Neuronal stem cell (in vitro differentiated cells): ENCODE data around the gene LCOR. TPM values are rescaled to one million over a fixed set of nuclear protein-coding genes. Genes with fewer than 3 reads are reported as not detected.

Experiments
- DNase-seq: peaks from one replicate; pipeline ENCODE4 v3.0.0-alpha.2; 2013; ENCODE audit warnings: low spot score
- H2AFZ ChIP-seq: one replicate; pipeline ENCODE4 v1.6.1; 2013; ENCODE audit warnings: mild to moderate bottlenecking, low read length, inconsistent platforms
- H2AK5ac ChIP-seq: 2 replicates; pipeline ENCODE4 v1.6.1; 2013; ENCODE audit warnings: low read depth, mild to moderate bottlenecking, inconsistent platforms, low read length, moderate library complexity, mixed read lengths
- H2BK120ac ChIP-seq: 2 replicates; pipeline ENCODE4 v1.6.1; 2013; ENCODE audit warnings: low read depth, mild to moderate bottlenecking, inconsistent platforms, low read length, moderate library complexity, mixed read lengths
- H2BK12ac ChIP-seq: one replicate; pipeline ENCODE4 v1.6.1; 2013; ENCODE audit warnings: low read length, inconsistent platforms
- H2BK15ac ChIP-seq: 2 replicates; pipeline ENCODE4 v1.6.1; 2013; ENCODE audit warnings: mild to moderate bottlenecking, low read length, inconsistent platforms, mixed read lengths
- H2BK5ac ChIP-seq: one replicate; pipeline ENCODE4 v1.6.1; 2013; ENCODE audit warnings: inconsistent platforms, mild to moderate bottlenecking, low read length, moderate library complexity
- H3K14ac ChIP-seq: one replicate; pipeline ENCODE4 v1.6.1; 2013; ENCODE audit warnings: low read length, inconsistent platforms
- H3K18ac ChIP-seq: 2 replicates; pipeline ENCODE4 v1.6.1; 2013; ENCODE audit warnings: low read length, inconsistent platforms
- H3K23ac ChIP-seq: 2 replicates; pipeline ENCODE4 v1.6.1; 2013; ENCODE audit warnings: low read depth, mild to moderate bottlenecking, mixed read lengths, low read length, inconsistent platforms; ENCODE audit not compliant: poor library complexity
- H3K27ac ChIP-seq: replicated peaks from 3 replicates; pipeline ENCODE4 v1.5.1; 2013; ENCODE audit warnings: low read length, inconsistent platforms
- H3K27me3 ChIP-seq, 3 experiments: 2 replicates each; pipeline ENCODE4 v1.6.1; 2013; ENCODE audit warnings: low read length in 3 of 3, mild to moderate bottlenecking in 2 of 3, inconsistent platforms in 1 of 3, low read depth in 1 of 3, mixed read lengths in 1 of 3, moderate library complexity in 1 of 3; ENCODE audit not compliant: control insufficient read depth in 3 of 3, insufficient read depth in 3 of 3
- H3K36me3 ChIP-seq, 2 donors: replicated peaks in 1 of 2; 2 replicates each; pipeline ENCODE4 v1.6.1; 2013; ENCODE audit warnings: low read length in 2 of 2; ENCODE audit not compliant: control insufficient read depth in 2 of 2, insufficient read depth in 2 of 2
- H3K4ac ChIP-seq: 2 replicates; pipeline ENCODE4 v1.6.1; 2013; ENCODE audit warnings: inconsistent platforms, mild to moderate bottlenecking, low read length, moderate library complexity
- H3K4me1 ChIP-seq, 2 donors: 1 replicate in 1 of 2; 2 replicates in 1 of 2; pipeline ENCODE4 v1.6.1; 2013; ENCODE audit warnings: low read length in 2 of 2, low read depth in 1 of 2; ENCODE audit not compliant: control insufficient read depth in 2 of 2, insufficient read depth in 1 of 2
- H3K4me2 ChIP-seq: one replicate; pipeline ENCODE4 v1.6.1; 2013; ENCODE audit warnings: mild to moderate bottlenecking, low read length, inconsistent platforms; ENCODE audit not compliant: insufficient read depth, poor library complexity, severe bottlenecking
- H3K4me3 ChIP-seq, 2 donors: 2 replicates each; pipeline ENCODE4 v1.5.1; 2013; ENCODE audit warnings: low read length in 2 of 2, mild to moderate bottlenecking in 2 of 2, inconsistent platforms in 1 of 2, moderate library complexity in 1 of 2
- H3K79me1 ChIP-seq: one replicate; pipeline ENCODE4 v1.6.1; 2013; ENCODE audit warnings: low read depth, mild to moderate bottlenecking, inconsistent platforms, low read length, moderate library complexity
- H3K9ac ChIP-seq: one replicate; pipeline ENCODE4 v1.6.1; 2013; ENCODE audit warnings: mild to moderate bottlenecking, low read depth, low read length, inconsistent platforms; ENCODE audit not compliant: poor library complexity
- H3K9me3 ChIP-seq, 2 donors: replicated peaks in 1 of 2; 2 replicates each; pipeline versions ENCODE3 to v1.6.1; 2013; ENCODE audit warnings: low read length in 2 of 2, mild to moderate bottlenecking in 2 of 2, inconsistent platforms in 1 of 2, low read depth in 1 of 2, mixed read lengths in 1 of 2, moderate library complexity in 1 of 2; ENCODE audit not compliant: control insufficient read depth in 2 of 2, insufficient read depth in 1 of 2
- H4K8ac ChIP-seq: one replicate; pipeline ENCODE4 v1.6.1; 2013; ENCODE audit warnings: low read depth, mild to moderate bottlenecking, inconsistent platforms, low read length, moderate library complexity
- H4K91ac ChIP-seq: one replicate; pipeline ENCODE4 v1.6.1; 2013; ENCODE audit warnings: low read length, low read depth, mild to moderate bottlenecking, inconsistent platforms; ENCODE audit not compliant: poor library complexity
- whole genome bisulfite sequencing, 2 donors: extraction: QIAGEN DNeasy Blood & Tissue Kit; methylation state at CpG; one replicate each; pipeline ENCODE4 v1.1.7; 2013; ENCODE audit warnings: missing lambda C conversion rate in 2 of 2, mixed read lengths in 1 of 2; ENCODE audit not compliant: insufficient read length in 2 of 2, insufficient replicate concordance in 1 of 2; ENCODE audit errors: extremely low coverage in 2 of 2; 5-methylcytosine and 5-hydroxymethylcytosine counted together
- small RNA-seq: library from polyadenylated mRNA; stranded (forward); fragments of <200 nt; extraction: miRNeasy Mini kit (QIAGEN cat#:217004); gene quantifications from one replicate; pipeline ENCODE3, GENCODE V24; 2013; ENCODE audit not compliant: insufficient read depth

Gene LCOR

GRCh38 chr10:97042081-97042480 is 210.0 kb downstream of the LCOR start:
- H4K91ac ChIP-seq: no peak overlapping the region
- no peak overlapping the region for H3K9ac ChIP-seq
- no peak overlapping the region for H2AK5ac ChIP-seq
- no peaks in the 10 kb centered on the region for H3K79me1 ChIP-seq
- no CpG with 5 or more reads among the region's 5 CpGs for WGBS, 2 donors
- H3K18ac ChIP-seq: no peak overlapping the region
- H3K36me3 ChIP-seq: no peaks in the 10 kb centered on the region
- no peak overlapping the region for H2BK5ac ChIP-seq
- peaks cover 2 to 3% of the 10 kb centered on the region in 2 donors for H3K9me3 ChIP-seq
- H3K23ac ChIP-seq: no peak overlapping the region
- H3K27me3 ChIP-seq: peaks cover 0 to 5% (median 0%) of the 10 kb centered on the region in 3 experiments
- H2AFZ ChIP-seq: no peak overlapping the region
- H3K4me3 ChIP-seq: no peak overlapping the region
- no peak overlapping the region for H2BK15ac ChIP-seq
- H3K4ac ChIP-seq: no peak overlapping the region
- H3K4me2 ChIP-seq: no peak overlapping the region
- no peak overlapping the region for H3K14ac ChIP-seq
- no peak for DNase-seq
- no peak overlapping the region for H2BK12ac ChIP-seq
- no peak overlapping the region for H3K27ac ChIP-seq
- H2BK120ac ChIP-seq: no peak overlapping the region
- H3K4me1 ChIP-seq: peaks cover 3 to 8% of the 10 kb centered on the region in 2 donors
- H4K8ac ChIP-seq: no peak overlapping the region

- Histone ChIP-seq H3K79me1 (no peaks in the 10 kb centered on the region), H3K9me3 (peaks cover 2 to 3% of the 10 kb centered on the region in 2 donors), H4K8ac (no peak overlapping the region), H2AFZ (no peak overlapping the region), H2BK5ac (peak overlapping the region; percentile 61), H2BK15ac (no peak overlapping the region), H2AK5ac (no peak overlapping the region), H3K9ac (no peak overlapping the region), H3K27me3 (peaks cover 0 to 2% (median 0%) of the 10 kb centered on the region in 3 experiments), H2BK12ac (no peak overlapping the region), H3K4me1 (peaks cover 3 to 5% of the 10 kb centered on the region in 2 donors), H3K36me3 (no peaks in the 10 kb centered on the region), H3K27ac (no peak overlapping the region), H3K4me3 (no peak overlapping the region), H3K23ac (peak overlapping the region; percentile 30), H3K4me2 (no peak overlapping the region), H2BK120ac (peak overlapping the region; percentile 13), H3K14ac (no peak overlapping the region), H3K4ac (no peak overlapping the region), H4K91ac (no peak overlapping the region), H3K18ac (peak overlapping the region; percentile 25)
- WGBS, 2 donors: no CpG with 5 or more reads among the region's 38 CpGs
- DNase-seq: no peak
Observed at GRCh38 chr10:97042716-97043562, 210.8 kb downstream of the LCOR start.

GRCh38 chr10:97043563-97043855 is 211.4 kb downstream of the LCOR start:
- no peak for DNase-seq
- Histone ChIP-seq H3K9ac (no peak overlapping the region), H3K27me3 (peaks cover 0 to 1% (median 0%) of the 10 kb centered on the region in 3 experiments), H2AFZ (no peak overlapping the region), H3K4ac (no peak overlapping the region), H3K27ac (no peak overlapping the region), H3K9me3 (peaks cover 2 to 3% of the 10 kb centered on the region in 2 donors), H3K4me3 (no peak overlapping the region), H2AK5ac (no peak overlapping the region), H3K18ac (no peak overlapping the region), H4K8ac (no peak overlapping the region), H3K4me2 (no peak overlapping the region), H4K91ac (no peak overlapping the region), H2BK12ac (no peak overlapping the region), H3K14ac (no peak overlapping the region), H3K36me3 (no peaks in the 10 kb centered on the region), H2BK15ac (no peak overlapping the region), H3K4me1 (peaks cover 3 to 7% of the 10 kb centered on the region in 2 donors), H2BK5ac (peak overlapping the region; percentile 61), H3K23ac (peak overlapping the region; percentile 8), H3K79me1 (no peaks in the 10 kb centered on the region), H2BK120ac (peak overlapping the region; percentile 13)
- no CpG with 5 or more reads among the region's 14 CpGs for WGBS, 2 donors

Small RNA genes lying within 50 kb of the gene (small RNA-seq; reads per million reads assigned to genes)
- gene HMGN2P35 (not detected), gene MIR607 (not detected)
